Ammon's horn (tissue), 1 donor: ENCODE data around the gene GALNT9.
"Not testable (repeated sequence)": the region's sequence is repeated elsewhere in the genome, so short reads cannot be mapped to it uniquely, and the experiment has no call there.

Experiments
- DNase-seq: peaks from one replicate; pipeline ENCODE4 v3.0.0-alpha.2; 2016; ENCODE audit warnings: low spot score

Gene GALNT9

DNA sequence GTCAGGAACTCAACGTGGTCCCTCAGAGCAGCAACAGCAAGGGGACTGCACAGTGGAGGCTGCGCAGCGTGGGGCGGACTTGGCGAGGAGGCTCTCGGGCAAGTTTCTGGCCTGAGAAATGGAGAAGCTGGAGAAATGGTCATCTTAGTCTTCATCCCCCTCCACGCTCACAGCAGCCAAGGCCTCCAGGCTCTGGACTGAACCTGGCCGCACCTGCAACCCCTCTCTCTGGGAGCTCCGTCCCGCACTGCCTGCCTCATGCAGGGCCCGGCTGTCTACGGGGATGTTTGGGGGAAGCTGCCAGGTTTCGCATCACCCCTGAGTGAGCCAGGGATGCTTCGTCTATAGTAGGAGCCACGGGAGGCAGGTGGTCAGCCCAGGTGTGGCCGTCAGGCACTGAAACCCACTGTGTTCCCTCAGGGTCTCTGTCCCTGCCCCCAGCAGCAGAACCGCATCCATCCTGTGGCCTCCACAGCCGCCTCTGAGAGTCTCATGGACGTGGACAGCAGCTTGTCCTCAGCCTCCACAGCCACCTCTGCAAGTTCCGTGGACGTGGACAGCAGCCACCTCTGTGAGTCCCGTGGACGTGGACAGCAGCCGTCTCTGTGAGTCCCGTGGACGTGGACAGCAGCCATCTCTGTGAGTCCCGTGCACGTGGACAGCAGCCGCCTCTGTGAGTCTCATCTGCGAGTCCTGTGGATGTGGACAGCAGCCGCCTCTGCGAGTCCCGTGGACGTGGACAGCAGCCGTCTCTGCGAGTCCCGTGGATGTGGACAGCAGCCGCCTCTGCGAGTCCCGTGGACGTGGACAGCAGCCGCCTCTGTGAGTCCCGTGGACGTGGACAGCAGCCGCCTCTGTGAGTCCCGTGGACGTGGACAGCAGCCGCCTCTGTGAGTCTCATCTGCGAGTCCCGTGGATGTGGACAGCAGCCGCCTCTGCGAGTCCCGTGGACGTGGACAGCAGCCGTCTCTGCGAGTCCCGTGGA lies 29.1 kb upstream of the GALNT9 start:
- not testable (repeated sequence) for DNase-seq

DNA sequence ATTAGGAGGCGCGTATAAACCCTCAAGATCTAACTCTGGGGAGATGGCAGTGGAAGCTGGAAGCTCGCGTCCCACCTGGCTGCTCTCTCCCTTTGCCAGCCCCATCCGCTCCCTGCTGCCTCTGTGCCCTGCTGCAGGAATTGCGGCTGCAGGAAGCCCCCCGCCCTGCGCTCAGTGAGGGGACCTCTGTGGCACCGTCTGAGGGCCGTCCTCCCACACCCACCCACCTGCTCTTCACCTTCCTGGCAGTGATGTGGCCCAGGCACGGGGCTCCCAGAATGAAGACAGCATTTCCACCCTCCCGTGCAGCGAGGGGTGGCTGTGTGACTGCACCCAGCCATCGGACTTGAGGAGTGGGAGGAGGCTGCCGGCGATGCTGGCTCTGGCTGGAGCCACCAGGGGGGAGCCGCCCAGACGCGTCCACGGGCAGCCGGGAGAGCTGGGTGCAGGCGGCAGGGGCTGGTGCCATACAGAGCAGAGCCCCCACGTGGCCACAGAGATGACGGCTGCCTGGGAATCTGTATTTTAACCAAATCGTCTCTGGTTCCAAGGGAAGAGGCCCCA lies 28.3 kb upstream of the GALNT9 start:
- no peak for DNase-seq

DNA sequence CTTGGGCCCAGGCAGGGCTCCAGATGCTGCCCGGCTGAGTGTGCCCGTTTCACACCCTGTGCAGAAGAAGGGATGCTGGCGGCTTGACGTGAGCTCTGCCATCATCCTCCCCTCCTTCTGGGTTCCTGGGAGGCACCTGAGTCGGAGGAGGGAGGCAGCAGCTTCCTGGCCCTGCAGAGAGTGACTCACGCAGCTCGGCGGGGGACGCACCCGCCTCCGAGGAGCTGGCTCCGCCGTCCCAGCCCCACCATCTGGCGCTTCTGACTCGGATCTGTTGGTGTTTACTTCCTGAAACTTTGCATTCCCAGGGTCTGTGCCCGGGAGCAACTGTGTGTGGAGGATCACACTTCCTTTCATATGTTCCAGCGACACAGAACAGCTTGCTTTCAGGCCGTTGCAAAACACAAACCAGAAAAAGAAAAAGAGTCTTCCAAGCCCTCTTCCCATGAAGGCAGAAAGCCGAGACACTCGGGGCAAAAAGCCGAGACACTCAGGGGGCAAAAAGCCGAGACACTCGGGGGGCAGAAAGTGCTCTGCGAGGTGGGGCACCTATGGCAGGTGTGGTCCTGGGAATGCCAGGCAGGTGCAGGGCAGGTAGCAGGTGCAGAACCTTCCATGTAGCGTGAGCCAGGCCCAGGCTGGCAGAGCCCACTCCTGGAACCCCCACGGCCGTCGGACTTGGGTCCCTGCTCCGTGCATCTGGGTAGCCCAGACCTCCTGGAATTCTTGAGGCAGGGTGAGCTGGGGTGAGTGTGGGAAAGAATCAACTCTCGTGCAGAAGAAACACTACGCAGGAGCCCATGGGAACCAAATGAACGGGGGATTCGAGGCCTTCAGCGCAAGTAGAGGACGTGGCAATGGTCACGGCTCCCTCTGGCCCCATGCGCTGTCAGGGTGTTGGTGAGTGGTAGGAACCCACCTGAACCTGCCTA lies 27.6 kb upstream of the GALNT9 start:
- DNase-seq: peak; percentile 74

DNA sequence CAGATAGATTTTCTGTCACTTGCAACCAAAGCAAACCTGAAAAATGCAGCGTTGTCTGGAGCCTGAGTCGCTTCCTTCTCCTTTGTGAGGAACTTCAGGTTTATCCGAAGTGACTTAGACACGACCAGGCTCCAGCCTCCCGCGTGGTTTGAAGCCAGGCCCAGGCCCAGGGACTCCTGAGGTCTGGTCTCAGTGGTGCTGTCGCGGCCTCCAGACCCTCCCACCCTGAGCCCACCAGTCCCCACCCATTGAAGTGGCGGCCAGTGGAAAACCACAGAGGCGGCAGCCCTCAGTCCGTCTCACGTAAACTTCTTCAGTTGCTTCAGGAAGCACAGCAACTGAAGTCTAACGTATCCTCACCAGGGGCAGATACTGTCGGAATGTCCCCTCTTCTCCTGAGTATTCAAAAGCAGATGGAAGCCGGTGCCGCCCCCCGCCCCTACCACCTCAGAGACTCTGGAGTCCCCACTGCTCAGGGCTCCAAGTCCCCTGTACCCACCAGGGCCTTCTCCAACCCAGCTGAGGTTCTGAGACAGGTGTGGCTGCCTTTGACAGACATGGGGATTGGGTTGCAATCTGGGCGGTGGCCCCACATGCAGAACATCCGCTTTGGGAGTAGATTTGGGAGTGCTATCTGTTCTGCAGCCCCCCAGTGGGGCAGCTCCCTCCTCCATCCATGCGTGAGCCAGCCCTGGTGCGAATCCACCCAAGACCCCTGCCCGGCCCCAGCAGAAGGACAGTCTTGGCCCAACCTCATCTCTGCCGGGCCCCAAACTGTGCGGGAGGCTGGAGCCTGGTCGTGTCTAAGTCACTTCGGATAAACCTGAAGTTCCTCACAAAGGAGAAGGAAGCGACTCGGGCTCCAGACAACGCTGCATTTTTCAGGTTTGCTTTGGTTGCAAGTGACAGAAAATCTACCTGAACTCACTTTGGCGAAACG lies 26.6 kb upstream of the GALNT9 start:
- DNase-seq: no peak

DNA sequence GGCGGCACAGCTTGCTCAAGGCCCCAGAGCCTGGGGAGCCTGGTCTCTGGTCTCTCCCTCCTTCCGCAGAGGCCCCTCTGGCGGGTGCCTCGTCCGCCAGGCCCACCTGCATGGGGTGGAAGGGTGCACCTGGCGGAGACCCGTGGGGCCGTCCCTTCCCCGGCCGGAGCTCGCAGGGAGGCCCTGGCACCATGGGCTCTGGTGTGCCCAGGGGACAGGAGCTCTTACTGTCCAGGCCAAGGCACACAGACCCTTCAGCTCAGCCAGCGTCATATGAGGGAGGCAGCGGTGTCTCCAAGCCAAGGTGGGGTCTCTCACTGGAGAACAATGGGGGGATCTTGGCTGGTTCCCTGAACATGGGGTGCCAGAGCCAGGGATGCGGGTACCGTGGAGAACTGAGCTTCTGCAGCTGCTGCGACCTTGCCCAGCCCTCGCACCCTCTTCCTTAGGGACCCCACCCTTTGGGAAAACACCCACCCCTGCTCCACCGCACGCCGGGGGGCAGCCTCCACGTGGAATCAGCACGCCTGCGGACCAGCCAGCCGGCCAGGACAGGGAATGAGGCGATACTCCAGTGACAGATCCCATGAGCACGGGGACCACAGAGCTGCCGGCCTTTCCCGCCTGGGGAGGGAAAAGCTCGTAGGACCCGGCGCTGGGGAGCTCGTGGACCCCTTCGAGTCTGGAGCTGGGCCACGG lies 25.7 kb upstream of the GALNT9 start:
- DNase-seq: no peak

DNA sequence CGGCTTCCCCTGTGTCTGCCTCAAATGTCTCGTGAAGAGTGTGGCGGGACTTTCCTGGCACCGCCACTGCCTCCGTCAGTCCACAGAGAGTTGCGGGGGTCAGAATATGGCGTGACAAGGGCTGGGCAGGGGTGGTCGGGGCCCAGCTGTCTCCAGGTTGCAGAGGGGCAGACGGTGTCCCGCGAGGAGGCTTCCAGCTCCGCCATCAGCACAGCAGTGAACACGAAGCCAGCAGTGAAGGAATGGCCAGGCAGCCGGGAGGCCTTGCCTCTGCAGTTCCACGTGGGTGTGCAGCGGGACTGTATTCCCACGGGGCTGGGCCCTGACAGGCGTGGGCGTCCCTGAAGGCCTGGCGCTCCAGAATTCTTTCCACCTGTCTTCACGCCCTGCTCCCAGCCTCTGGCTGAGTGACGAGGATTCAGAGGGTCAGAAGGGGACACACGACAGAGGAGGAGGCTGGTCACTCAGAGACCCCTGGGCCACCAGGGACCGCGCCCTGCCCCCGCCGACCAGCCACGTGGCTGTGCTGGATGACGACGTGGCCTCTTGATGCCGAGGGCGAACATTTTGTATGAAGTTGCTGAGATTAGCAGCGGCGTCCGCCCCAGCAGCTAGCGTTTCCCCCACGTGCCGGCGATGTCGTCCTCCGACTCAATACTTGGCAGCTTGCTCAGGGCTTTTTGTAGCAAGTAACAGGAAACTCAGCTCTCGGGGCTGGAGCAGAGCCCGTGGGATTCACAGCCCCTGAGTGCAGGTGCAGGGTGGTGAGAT lies 25.0 kb upstream of the GALNT9 start:
- DNase-seq: no peak

DNA sequence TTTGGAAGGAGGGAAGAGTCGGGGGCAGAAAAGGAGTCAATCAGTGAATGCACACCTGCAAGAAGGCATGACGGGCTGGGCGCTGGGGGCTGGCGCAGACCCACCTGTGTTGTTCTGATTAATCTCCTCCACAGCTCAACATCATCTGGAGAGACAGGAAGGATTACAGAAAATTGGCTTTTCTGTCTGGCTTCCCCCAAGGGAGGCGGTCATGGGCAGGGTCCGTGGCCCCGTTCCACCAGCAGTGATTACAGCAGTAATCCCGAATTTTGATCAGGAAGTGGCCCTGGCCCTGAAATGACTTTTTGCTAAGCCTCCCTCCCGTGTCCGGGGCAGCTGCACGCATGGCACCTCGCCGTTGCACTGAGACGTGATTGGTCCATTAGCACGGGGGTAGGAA lies 24.4 kb upstream of the GALNT9 start:
- no peak for DNase-seq

DNA sequence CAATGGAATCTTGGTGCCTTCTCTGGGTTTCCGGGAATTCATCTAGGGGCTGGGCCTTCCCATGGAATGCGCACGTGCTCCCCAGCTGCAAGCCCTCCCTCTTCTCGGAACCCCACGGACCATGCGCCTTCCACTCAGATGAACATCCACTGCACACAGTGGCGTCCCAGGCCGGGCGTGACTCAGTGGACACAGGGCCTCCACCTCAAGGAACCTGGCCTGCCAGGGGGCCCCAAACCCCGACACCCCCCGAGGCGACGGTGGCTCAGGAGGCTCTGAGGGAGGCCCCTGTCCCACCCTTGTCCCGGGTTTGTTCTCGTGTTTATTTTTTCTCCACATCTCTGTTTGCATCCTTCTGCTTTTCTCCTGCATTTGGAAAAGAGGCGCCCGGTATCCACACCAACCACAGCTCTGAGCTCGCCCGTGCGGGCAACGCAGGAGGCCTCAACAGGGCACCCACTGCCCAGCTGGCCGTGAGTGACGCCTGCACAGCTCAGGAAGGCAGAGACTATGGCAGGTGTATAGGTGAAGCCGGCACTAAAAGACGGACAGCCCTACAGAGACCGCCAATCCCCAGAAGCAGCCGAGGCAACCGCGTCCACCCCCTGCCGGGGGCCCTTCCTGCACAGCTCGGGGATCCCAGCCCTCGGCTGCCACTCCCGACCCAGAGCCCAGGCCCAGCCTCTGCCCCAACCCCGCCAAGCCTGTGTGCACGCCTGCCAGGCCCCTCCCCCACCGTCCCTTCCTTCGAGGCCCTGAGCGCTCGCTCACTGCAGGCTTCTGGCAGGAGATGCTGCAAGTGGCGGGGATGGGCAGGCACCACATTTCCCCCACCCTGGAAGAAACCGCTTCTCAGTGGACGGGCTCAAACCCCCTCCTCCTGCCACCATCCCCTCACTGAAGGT lies 23.8 kb upstream of the GALNT9 start:
- no peak for DNase-seq

DNA sequence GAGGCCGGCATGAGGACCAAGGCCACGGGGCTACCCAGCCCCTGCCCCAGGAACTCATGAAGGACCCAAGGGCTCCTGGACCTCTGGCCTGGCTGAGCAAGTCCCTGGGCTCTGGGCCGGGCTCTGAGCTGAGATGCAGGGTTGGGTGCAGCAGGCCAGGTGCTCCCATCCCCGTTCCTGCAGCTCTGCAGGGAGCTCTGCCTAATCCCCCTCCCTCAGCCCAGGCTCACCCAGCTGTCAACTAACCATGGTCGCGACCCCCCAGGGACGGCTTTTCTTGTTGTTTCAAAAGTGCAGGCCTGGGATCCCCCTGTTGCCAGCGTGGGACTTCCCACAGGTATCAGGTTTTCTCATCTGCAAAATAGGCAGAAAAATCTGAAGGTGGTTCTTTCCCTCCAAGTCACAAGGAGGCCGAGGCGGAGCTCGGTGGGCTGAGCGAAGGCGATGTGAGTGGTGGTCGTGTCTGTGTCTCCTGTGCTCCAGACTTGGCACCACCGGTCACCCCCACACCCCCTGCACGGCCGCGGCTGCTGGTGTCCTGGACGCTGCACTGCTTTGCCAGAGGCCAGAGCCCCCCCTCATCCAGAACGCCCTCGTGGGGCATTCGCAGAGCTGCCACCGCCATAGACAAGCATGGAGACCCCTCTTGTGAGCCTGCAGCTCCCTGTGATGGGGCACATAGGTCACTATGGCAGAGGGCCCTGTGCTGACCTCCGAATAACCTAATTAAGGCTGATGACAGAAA lies 22.5 kb upstream of the GALNT9 start:
- DNase-seq: no peak

DNA sequence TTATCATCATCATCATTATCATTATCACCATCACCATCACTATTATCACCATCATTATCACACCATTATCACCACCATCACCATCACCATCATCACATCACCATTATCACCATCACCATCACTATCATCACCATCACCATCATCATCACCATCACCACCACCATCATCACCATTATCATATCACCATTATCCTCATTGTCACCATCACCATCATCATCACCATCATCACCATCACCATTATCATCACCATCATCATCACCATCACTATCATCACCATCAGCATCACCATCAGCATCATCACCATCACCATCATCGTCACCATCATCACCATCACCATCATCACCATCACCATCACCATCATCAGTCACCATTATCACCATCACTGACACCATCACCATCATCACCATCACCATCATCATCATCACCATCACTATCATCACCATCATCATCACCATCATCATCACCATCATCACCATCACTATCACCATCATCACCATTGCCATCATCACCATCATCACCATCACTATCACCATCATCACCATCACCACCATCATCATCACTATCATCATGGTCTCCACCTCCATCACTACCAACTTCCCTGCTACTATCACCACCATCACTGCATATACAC lies 20.2 kb upstream of the GALNT9 start:
- DNase-seq: no peak

DNA sequence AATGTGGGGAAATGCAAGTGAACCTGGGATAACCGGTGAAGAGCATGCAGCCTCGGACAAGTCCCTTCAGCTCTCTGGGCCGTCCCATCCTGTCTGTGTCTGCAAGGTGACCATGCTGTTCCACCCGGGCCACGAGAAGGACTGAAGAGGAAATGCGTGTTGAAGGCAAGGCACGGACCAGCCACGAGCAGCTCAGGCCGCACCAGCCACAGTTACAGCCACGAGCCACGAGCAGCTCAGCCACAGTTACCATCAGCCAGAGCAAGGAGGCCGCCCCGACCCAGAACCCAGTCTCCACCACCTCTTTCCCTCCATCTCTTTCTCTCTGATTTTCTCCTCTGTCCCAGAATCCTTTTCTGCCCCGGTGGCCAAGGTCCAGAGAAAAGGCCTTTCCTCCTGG lies 18.8 kb upstream of the GALNT9 start:
- DNase-seq: no peak

DNA sequence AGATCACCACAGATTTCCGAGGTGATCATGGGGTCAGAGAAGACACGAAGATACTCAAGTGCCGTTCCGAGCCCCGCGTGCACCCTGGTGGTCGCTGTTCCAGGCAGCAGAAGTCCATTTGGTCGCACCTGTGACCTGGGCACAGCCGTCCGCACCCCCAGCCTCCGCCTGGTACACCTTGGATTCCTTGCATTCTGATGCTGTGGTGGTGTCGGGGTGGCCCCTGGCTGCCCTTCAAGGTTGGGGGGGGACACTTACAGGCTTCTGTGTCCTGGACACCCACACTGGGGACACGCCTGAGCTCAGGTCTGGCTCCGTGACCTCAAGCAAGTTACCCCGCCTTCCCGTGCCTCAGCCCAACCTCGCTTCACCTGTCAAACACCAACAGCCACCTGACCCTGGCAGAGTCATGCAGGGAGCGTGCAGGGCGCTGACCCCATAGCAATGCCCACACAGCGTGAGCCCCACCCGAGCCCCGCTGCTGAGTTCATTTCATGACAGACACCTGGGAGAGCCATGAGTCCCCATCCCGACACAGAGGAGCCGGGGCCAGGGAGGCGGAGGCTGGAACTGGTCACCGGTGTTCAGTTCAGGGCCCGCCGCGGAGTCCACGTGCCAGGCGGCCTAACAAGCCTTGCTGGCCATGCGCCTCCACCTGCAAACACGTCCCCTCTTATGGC lies 17.9 kb upstream of the GALNT9 start:
- no peak for DNase-seq

DNA sequence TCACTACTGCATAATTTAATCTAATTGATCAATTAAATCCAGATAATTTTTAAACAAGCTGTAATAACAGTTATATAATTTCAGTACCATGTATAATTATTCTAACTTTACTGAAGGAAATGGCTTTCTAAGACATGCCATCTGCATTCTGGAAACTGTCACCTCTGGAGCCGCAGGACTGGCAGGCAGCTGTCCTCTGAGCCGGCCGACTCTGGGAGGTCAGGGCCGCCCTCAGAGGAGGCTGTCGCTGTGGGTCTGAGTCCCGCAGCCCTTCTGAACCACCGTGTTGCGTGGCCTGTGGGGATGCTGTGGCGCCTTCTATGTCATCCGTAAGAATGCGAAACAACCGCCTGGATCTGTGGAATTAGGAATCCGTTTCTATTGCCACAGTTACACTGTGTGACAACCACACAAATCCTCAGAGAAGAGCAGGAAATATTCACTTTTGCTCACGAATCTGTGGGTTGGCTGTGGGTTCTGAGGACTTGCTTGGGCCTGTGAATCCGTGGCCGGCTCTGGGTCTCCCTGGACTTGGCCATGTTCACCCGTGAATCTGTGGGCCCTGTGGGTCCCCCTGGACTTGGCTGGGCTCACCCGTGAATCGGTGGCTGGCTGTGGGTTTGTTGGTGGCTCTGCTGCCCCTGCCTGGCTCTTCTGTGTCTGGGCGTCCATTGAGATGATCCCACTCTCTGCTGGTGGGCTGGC lies 17.2 kb upstream of the GALNT9 start:
- DNase-seq: no peak

DNA sequence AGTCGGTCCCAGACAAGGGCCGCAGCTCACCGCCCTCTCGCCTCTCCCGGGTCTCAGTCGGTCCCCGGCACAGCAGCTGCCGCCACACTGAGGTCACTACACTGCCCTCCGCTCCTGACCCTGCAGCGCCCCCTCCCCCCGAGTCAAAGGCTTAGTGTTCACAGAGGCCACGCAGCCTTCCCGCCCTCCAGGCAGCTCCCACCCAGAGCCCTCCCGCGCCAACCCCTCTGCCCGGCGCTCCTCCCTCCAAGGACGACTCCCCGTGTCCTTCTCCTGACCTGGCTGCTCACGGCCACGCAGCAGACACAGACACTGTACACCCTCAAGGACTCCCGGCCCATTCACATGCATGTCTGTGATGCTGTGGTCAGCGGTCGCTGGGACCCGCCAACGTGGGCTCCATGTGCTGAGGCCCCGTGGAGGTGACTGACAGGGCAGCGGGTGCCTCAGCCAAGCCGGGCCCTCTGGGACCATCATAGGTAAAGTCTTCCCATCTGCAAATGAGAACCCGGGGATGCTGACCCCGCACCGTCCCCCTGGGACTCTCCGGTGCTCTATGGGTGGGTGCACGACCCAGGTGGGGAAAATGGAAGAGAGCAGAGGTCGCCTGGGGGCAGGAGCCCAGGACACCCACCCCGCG lies 16.3 kb upstream of the GALNT9 start:
- DNase-seq: no peak

DNA sequence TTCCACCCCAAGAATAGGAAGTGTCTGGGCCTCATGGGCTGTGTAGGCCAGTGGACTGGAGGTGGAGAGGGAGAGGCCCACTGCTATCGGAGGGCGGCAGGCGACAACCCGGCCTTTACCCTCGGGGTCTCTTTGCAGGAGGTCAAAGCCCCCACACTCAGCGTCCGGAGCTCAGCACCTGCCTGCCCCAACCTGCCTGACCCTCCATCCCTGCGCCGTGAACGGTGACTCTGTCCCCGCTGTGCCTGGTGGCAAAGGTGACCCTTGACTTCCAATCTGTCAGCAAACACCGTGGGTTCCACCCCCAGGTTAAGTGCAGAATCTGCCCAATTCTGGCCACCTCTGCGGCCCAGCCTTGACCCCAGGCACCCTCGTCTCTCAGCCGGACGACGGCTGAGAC lies 15.7 kb upstream of the GALNT9 start:
- no peak for DNase-seq

DNA sequence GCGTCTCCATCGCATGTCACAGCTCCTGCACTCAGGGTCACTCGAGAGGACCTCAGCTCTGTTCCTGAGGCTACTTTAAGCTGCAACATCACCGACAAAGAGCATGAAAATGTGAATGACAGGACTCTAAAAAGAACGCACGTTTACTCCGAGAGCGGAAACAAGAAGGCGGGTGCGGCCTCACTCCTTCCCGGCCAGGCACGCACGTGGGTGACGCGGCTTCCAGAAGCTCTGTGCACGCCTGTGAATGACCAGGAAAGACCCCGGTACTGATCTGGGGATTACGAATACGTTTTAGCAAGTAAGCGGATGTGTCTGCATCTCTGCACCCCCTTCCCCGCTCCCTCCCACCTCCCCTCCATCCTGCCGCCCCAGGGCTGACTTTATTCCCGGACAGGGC lies 15.2 kb upstream of the GALNT9 start:
- no peak for DNase-seq
